Left ventricle myocardium inferior (tissue), 1 donor: ENCODE results near the gene MEF2A. TPM values are rescaled to one million over a fixed set of nuclear protein-coding genes. Genes with fewer than 3 reads are reported as not detected.
A peak's percentile ranks its signal among the peaks of the same experiment; 100 is the strongest.

Experiments
- DNase-seq: peaks from one replicate; pipeline ENCODE4 v3.0.0-alpha.2; 2020
- H3K27ac ChIP-seq: fragments of 200-600 bp; replicated peaks from 2 replicates; pipeline ENCODE4 v1.8.0; 2021
- H3K27me3 ChIP-seq: fragments of 200-600 bp; 2 replicates; pipeline ENCODE4 v1.8.0; 2021; ENCODE audit warnings: low read depth
- H3K36me3 ChIP-seq: fragments of 200-600 bp; 2 replicates; pipeline ENCODE4 v1.8.0; 2021
- H3K4me1 ChIP-seq: fragments of 200-600 bp; 2 replicates; pipeline ENCODE4 v1.8.0; 2021
- H3K4me3 ChIP-seq: fragments of 200-600 bp; 2 replicates; pipeline ENCODE4 v1.8.0; 2021; ENCODE audit warnings: mild to moderate bottlenecking, moderate library complexity
- H3K9me3 ChIP-seq: fragments of 200-600 bp; replicated peaks from 2 replicates; pipeline ENCODE4 v1.8.0; 2021
- intact Hi-C: fragments of 100-400 bp; cut with micrococcal nuclease; formaldehyde crosslinking; loops from one replicate; pipeline ENCODE4 v1.11.0; 2022
- total RNA-seq: library from RNA; stranded (reverse); fragmentation: NEBNext Ultra II Directional; extraction: Animal tissue kit (Norgen Biotek cat#: 25700); gene quantifications from one replicate; pipeline ENCODE4 v1.2.1, GENCODE V29; 2021
- TF ChIP-seq, protein P1 (sequence below): fragments of 200-600 bp; IDR thresholded peaks from 2 replicates; pipeline ENCODE4 v1.8.0; 2021; ENCODE audit warnings: antibody characterized with exemption, mild to moderate bottlenecking, borderline replicate concordance
- donor health status: DM: no; HTN: yes; CAD: no; lungs with severe emphysema.

Gene MEF2A
- total RNA-seq, 1 donor from 2014 or later: 152 TPM

DNA sequence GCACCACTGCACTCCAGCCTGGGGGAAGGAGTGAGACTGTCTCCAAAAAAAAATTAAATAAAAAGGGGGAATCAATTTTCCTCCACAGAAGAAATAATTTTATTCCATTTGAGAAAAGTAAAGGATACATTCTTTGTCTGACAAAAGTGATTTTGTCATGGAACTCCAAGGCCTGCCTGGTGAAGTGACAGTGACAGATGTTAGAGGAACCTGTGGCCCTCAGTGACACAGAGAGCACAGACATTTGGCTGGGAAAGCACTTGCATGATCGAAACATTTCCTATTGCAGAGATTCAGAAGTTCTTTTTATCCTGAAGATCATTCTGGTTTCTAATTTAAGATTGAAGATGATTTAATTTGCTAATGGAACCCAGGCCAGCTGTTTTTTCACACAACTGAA is 161.5 kb downstream of the MEF2A start:
- Histone ChIP-seq H3K9me3 (no peaks in the 10 kb centered on the region), H3K4me3 (no peak overlapping the region), H3K4me1 (peaks cover 33% of the 10 kb centered on the region), H3K36me3 (peaks cover 11% of the 10 kb centered on the region), H3K27ac (no peak overlapping the region), H3K27me3 (no peaks in the 10 kb centered on the region)
- TF ChIP-seq, protein P1, sequence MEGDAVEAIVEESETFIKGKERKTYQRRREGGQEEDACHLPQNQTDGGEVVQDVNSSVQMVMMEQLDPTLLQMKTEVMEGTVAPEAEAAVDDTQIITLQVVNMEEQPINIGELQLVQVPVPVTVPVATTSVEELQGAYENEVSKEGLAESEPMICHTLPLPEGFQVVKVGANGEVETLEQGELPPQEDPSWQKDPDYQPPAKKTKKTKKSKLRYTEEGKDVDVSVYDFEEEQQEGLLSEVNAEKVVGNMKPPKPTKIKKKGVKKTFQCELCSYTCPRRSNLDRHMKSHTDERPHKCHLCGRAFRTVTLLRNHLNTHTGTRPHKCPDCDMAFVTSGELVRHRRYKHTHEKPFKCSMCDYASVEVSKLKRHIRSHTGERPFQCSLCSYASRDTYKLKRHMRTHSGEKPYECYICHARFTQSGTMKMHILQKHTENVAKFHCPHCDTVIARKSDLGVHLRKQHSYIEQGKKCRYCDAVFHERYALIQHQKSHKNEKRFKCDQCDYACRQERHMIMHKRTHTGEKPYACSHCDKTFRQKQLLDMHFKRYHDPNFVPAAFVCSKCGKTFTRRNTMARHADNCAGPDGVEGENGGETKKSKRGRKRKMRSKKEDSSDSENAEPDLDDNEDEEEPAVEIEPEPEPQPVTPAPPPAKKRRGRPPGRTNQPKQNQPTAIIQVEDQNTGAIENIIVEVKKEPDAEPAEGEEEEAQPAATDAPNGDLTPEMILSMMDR: no peak
- DNase-seq: no peak
- intact Hi-C loops: no loop called here

DNA sequence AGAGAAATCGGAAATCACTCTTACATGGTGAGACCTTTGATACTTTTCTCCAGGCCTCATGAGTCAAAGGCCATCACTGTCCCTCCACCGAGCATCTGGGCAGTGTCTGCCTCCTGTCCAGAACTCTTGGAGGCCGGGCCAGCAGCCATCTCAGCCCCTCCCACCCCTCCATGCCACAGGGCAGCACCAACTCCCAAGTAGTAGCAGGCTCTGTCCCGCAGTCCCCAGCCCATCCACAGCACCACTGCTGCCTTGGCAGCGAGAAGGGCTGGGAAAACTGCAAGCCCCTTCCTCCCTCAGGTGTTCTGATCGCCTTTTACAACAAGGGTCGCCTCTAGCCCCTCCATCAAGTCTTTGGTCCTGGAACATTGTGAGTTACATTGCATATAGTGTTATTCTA is 161.9 kb downstream of the MEF2A start:
- Histone ChIP-seq H3K27me3 (no peaks in the 10 kb centered on the region), H3K27ac (no peak overlapping the region), H3K9me3 (no peaks in the 10 kb centered on the region), H3K4me3 (no peak overlapping the region), H3K4me1 (peaks cover 37% of the 10 kb centered on the region), H3K36me3 (peaks cover 11% of the 10 kb centered on the region)
- intact Hi-C loops: no loop called here
- DNase-seq: no peak
- TF ChIP-seq, protein P1: no peak

DNA sequence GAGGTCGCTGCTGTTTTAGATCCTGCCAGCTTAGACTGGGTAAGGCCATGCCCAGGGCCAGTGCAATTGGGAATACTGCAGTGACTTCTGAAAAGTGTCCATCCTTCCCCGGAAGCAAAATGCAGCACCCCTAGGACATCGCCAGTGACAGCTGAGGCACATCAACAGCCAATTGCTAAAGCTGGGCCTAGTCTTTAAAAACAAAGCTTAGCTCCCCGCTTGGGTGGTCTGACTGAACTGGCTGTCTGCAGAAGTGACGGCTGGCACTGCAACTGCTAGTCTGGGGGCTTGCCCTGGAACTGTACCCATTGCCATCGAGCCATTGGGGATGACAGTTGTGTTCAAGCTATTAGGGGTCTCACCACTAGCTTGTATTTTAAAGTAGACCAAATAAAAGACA is 163.1 kb downstream of the MEF2A start:
- TF ChIP-seq, protein P1: no peak
- intact Hi-C loops: no loop called here
- Histone ChIP-seq H3K36me3 (peaks cover 11% of the 10 kb centered on the region), H3K27ac (no peak overlapping the region), H3K9me3 (no peaks in the 10 kb centered on the region), H3K4me1 (peaks cover 42% of the 10 kb centered on the region), H3K4me3 (no peak overlapping the region), H3K27me3 (no peaks in the 10 kb centered on the region)
- no peak for DNase-seq

DNA sequence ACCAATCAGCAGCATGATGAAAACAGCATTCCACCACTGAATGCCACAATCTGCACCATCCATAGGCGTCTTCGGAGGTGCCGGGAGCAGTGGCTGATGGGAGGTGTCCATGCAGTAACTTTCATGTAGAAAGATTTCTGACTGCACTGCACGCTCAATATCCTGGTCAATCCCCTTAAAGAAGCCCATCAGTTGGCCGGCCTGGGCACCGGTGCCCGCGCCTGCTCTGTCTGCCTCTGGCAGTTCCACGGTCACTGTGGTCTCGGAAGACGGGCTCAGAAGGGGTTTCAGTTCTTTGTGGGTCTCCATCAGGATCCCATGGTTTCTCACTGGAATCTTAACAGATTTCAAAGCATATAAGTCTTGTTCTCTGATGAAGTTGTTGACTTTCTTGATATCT is 163.5 kb downstream of the MEF2A start:
- Histone ChIP-seq H3K36me3 (peaks cover 11% of the 10 kb centered on the region), H3K27ac (no peak overlapping the region), H3K9me3 (no peaks in the 10 kb centered on the region), H3K27me3 (no peaks in the 10 kb centered on the region), H3K4me1 (peaks cover 42% of the 10 kb centered on the region), H3K4me3 (no peak overlapping the region)
- no peak for DNase-seq
- intact Hi-C loops: no loop called here
- TF ChIP-seq, protein P1: no peak

DNA sequence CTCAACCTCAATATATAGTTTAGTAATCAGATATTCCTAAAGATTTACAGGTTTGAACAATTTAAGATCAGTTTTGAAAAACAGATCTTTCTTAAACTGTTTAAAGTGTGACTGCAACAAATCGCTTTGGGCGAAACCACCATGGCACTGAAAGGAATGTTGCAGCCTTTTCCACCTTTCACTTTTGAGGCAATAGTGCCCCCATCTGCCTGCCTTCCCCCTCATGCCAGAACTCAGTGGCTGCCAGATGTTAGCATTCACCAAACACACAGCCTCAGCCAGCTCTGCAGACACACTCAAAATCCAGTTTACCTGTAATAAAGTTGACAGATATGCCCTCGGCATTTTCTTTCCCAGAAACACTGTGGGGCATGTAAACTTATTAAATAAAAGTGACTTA is 164.1 kb downstream of the MEF2A start:
- H3K27ac ChIP-seq: no peak overlapping the region
- no peak for DNase-seq
- intact Hi-C loops: no loop called here
- TF ChIP-seq, protein P1: peak; percentile 65
- H3K4me1 ChIP-seq: peaks cover 42% of the 10 kb centered on the region
- H3K9me3 ChIP-seq: no peaks in the 10 kb centered on the region
- H3K4me3 ChIP-seq: no peak overlapping the region
- H3K36me3 ChIP-seq: peaks cover 11% of the 10 kb centered on the region
- no peaks in the 10 kb centered on the region for H3K27me3 ChIP-seq
